GM23338 (cell line): ENCODE results near the gene AKR1B1. TPM values are rescaled to one million over a fixed set of nuclear protein-coding genes. Genes with fewer than 3 reads are reported as not detected.

ENCODE experiments used
- ATAC-seq: fragments of 200-7000 bp; cut with Tn5 transposase; 3 replicates; pipeline ENCODE4 v1.9.1; 2020
- DNase-seq: peaks from one replicate; pipeline ENCODE4 v3.0.0-alpha.2; 2015; ENCODE audit warnings: low spot score
- H2AFZ ChIP-seq: fragments of 200-600 bp; sonication (generic); 2 replicates; pipeline ENCODE4 v1.8.0; 2016; ENCODE audit warnings: antibody characterized with exemption, mild to moderate bottlenecking, moderate library complexity
- H3F3A ChIP-seq: fragments of 200-600 bp; sonication (generic); replicated peaks from 2 replicates; pipeline ENCODE4 v1.8.0; 2017; ENCODE audit warnings: antibody characterized with exemption, mixed run types, low read depth
- H3K27ac ChIP-seq: fragments of 200-600 bp; sonication (generic); 2 replicates; pipeline ENCODE4 v1.6.1; 2016; ENCODE audit warnings: low read depth
- H3K27me3 ChIP-seq: fragments of 200-600 bp; sonication (generic); 2 replicates; pipeline ENCODE4 v1.8.0; 2016; ENCODE audit warnings: mild to moderate bottlenecking, mixed run types, moderate library complexity; ENCODE audit not compliant: insufficient read depth
- H3K36me3 ChIP-seq: fragments of 200-600 bp; sonication (generic); 2 replicates; pipeline ENCODE4 v1.8.0; 2016; ENCODE audit warnings: mild to moderate bottlenecking; ENCODE audit not compliant: insufficient read depth
- H3K4me1 ChIP-seq: fragments of 200-600 bp; sonication (generic); 2 replicates; pipeline ENCODE4 v1.8.0; 2016; ENCODE audit warnings: mild to moderate bottlenecking, moderate library complexity; ENCODE audit not compliant: insufficient read depth
- H3K4me2 ChIP-seq: fragments of 200-600 bp; sonication (generic); 2 replicates; pipeline ENCODE4 v1.7.1; 2017; ENCODE audit warnings: mixed run types
- H3K4me3 ChIP-seq: fragments of 200-600 bp; sonication (generic); 2 replicates; pipeline ENCODE4 v1.6.1; 2016; ENCODE audit warnings: mixed run types
- H3K79me2 ChIP-seq: fragments of 200-600 bp; sonication (generic); replicated peaks from 2 replicates; pipeline ENCODE4 v1.8.0; 2017; ENCODE audit warnings: mild to moderate bottlenecking; ENCODE audit not compliant: insufficient read depth
- H3K9me2 ChIP-seq: fragments of 200-600 bp; sonication (generic); 2 replicates; pipeline ENCODE4 v1.8.0; 2017; ENCODE audit not compliant: insufficient read depth
- H4K20me1 ChIP-seq: fragments of 200-600 bp; sonication (generic); replicated peaks from 2 replicates; pipeline ENCODE4 v1.8.0; 2017; ENCODE audit warnings: mild to moderate bottlenecking; ENCODE audit not compliant: insufficient read depth
- H3K27ac Mint-ChIP-seq: 2 replicates; pipeline ENCODE4 v1.8.0; 2020; ENCODE audit warnings: inconsistent platforms, mild to moderate bottlenecking, moderate library complexity, mixed read lengths
- H3K27me3 Mint-ChIP-seq: 3 replicates; pipeline ENCODE4 v1.8.0; 2022; ENCODE audit warnings: low read depth, mild to moderate bottlenecking, moderate library complexity, mixed read lengths, inconsistent platforms; ENCODE audit not compliant: insufficient read depth, poor library complexity
- H3K36me3 Mint-ChIP-seq: 3 replicates; pipeline ENCODE4 v1.8.0; 2021; ENCODE audit warnings: low read depth, mild to moderate bottlenecking, inconsistent platforms, moderate library complexity, mixed read lengths
- H3K4me1 Mint-ChIP-seq: 3 replicates; pipeline ENCODE4 v1.8.0; 2020; ENCODE audit warnings: mild to moderate bottlenecking, inconsistent platforms, mixed read lengths
- H3K4me3 Mint-ChIP-seq: 3 replicates; pipeline ENCODE4 v1.8.0; 2021; ENCODE audit warnings: moderate library complexity, mild to moderate bottlenecking, inconsistent platforms, mixed read lengths
- H3K9me3 Mint-ChIP-seq: 3 replicates; pipeline ENCODE4 v1.8.0; 2020; ENCODE audit warnings: moderate library complexity, mild to moderate bottlenecking, inconsistent platforms, mixed read lengths
- CREB1 ChIP-seq: fragments of 250-450 bp; sonication (Bioruptor Pico); IDR thresholded peaks from 2 replicates; pipeline ENCODE4 v1.5.0; 2020; ENCODE audit warnings: low read depth, mild to moderate bottlenecking, moderate library complexity
- EZH2 ChIP-seq: fragments of 200-600 bp; sonication (generic); IDR thresholded peaks from one replicate; pipeline ENCODE4 v1.8.0; 2017; ENCODE audit warnings: antibody characterized with exemption, mild to moderate bottlenecking, low read depth; ENCODE audit not compliant: unreplicated experiment
- NANOG ChIP-seq: IDR thresholded peaks from 2 replicates; pipeline ENCODE4 v1.6.1; 2016; ENCODE audit warnings: antibody characterized with exemption, borderline replicate concordance
- POLR2AphosphoS5 ChIP-seq: IDR thresholded peaks from 2 replicates; pipeline ENCODE4 v1.6.1; 2016; ENCODE audit warnings: antibody characterized with exemption, low read depth
- STAT1 ChIP-seq: IDR thresholded peaks from one replicate; pipeline ENCODE4 v1.6.1; 2016; ENCODE audit warnings: antibody characterized with exemption; ENCODE audit not compliant: unreplicated experiment
- ZNF114 ChIP-seq: fragments of 250-450 bp; sonication (Bioruptor Pico); IDR thresholded peaks from 2 replicates; pipeline ENCODE4 v1.5.0; 2020; ENCODE audit warnings: mild to moderate bottlenecking, moderate library complexity
- ZNF331 ChIP-seq: fragments of 250-450 bp; sonication (Bioruptor Pico); IDR thresholded peaks from 2 replicates; pipeline ENCODE4 v1.5.0; 2020; ENCODE audit warnings: low read depth, mild to moderate bottlenecking, moderate library complexity
- polyA plus RNA-seq: library from polyadenylated mRNA; unstranded; fragments of >200 nt; fragmentation: Nextera tagmentation; extraction: Ambion mirVana; gene quantifications from 2 replicates; pipeline ENCODE4 v1.2.1, GENCODE V29; 2016
- total RNA-seq: library from RNA; depleted of rRNA; stranded (reverse); fragments of >200 nt; shearing (Covaris generic); gene quantifications from 2 replicates; pipeline ENCODE4 v1.2.3, GENCODE V29; 2014
- TF ChIP-seq, protein P1 (sequence below), 2 experiments: fragments of 200-600 bp in 1 of 2; sonication (generic) in 1 of 2; conservative IDR thresholded peaks; 2 replicates each; pipeline versions ENCODE4 v1.5.1 to v1.6.1; 2016 to 2017; ENCODE audit warnings: antibody characterized with exemption in 2 of 2, low read depth in 2 of 2, mild to moderate bottlenecking in 2 of 2, moderate library complexity in 1 of 2
- TF ChIP-seq, protein P2 (sequence below): IDR thresholded peaks from one replicate; pipeline ENCODE4 v1.6.1; 2018; ENCODE audit warnings: antibody characterized with exemption; ENCODE audit not compliant: unreplicated experiment

AKR1B1 gene
- total and polyA plus RNA-seq, 2 experiments from 2014 or later, result 132 to 154 TPM

DNA sequence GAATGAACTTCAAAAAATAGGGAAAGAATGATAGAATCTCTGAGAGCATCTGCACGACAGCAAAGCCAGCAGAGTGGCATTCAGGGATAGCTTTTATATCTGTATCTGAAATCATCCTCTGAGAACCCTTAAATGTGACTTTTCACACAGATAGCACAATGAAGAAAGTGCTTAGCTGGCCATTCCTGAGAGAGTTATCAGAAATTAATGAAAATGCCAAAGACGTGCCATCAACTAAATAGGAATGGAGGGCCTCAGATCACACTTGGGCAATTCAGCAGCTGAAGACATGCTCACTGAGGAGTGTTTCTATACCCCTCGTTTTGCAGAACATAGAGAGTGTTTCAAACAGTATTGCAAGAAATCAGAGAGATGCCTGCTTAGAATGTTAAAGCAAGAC lies 51.6 kb downstream of the AKR1B1 start:
- H3K4me1 Mint-ChIP-seq, result peaks cover 11% of the 10 kb centered on the region; the same call in 2 of the 3 replicates
- ATAC-seq, result no peak
- no peaks in the 10 kb centered on the region; the same call in 1 of the 2 replicates for H3K36me3 ChIP-seq
- H2AFZ ChIP-seq, result no peak overlapping the region; the same call in 1 of the 2 replicates
- no peaks in the 10 kb centered on the region for H4K20me1 ChIP-seq
- H3K4me3 ChIP-seq, result no peak overlapping the region
- no peak overlapping the region for H3K27ac ChIP-seq
- no peaks in the 10 kb centered on the region for H3K79me2 ChIP-seq
- no peaks in the 10 kb centered on the region for H3K27me3 Mint-ChIP-seq
- H3F3A ChIP-seq, result no peaks in the 10 kb centered on the region
- no peak overlapping the region for H3K4me3 Mint-ChIP-seq
- H3K36me3 Mint-ChIP-seq, result no peaks in the 10 kb centered on the region
- DNase-seq, result no peak
- TF ChIP-seq, protein P1, sequence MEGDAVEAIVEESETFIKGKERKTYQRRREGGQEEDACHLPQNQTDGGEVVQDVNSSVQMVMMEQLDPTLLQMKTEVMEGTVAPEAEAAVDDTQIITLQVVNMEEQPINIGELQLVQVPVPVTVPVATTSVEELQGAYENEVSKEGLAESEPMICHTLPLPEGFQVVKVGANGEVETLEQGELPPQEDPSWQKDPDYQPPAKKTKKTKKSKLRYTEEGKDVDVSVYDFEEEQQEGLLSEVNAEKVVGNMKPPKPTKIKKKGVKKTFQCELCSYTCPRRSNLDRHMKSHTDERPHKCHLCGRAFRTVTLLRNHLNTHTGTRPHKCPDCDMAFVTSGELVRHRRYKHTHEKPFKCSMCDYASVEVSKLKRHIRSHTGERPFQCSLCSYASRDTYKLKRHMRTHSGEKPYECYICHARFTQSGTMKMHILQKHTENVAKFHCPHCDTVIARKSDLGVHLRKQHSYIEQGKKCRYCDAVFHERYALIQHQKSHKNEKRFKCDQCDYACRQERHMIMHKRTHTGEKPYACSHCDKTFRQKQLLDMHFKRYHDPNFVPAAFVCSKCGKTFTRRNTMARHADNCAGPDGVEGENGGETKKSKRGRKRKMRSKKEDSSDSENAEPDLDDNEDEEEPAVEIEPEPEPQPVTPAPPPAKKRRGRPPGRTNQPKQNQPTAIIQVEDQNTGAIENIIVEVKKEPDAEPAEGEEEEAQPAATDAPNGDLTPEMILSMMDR (conservative IDR thresholded peaks at IDR 0.05; ENCODE audit: low read depth in 2 of 2), result no peak
- TF ChIP-seq POLR2AphosphoS5, result no peak
- no peak for TF ChIP-seq ZNF114 (CRISPR knock-in tag)
- no peak for TF ChIP-seq STAT1
- TF ChIP-seq CREB1, result no peak
- no peak for TF ChIP-seq ZNF331
- TF ChIP-seq, protein P2, sequence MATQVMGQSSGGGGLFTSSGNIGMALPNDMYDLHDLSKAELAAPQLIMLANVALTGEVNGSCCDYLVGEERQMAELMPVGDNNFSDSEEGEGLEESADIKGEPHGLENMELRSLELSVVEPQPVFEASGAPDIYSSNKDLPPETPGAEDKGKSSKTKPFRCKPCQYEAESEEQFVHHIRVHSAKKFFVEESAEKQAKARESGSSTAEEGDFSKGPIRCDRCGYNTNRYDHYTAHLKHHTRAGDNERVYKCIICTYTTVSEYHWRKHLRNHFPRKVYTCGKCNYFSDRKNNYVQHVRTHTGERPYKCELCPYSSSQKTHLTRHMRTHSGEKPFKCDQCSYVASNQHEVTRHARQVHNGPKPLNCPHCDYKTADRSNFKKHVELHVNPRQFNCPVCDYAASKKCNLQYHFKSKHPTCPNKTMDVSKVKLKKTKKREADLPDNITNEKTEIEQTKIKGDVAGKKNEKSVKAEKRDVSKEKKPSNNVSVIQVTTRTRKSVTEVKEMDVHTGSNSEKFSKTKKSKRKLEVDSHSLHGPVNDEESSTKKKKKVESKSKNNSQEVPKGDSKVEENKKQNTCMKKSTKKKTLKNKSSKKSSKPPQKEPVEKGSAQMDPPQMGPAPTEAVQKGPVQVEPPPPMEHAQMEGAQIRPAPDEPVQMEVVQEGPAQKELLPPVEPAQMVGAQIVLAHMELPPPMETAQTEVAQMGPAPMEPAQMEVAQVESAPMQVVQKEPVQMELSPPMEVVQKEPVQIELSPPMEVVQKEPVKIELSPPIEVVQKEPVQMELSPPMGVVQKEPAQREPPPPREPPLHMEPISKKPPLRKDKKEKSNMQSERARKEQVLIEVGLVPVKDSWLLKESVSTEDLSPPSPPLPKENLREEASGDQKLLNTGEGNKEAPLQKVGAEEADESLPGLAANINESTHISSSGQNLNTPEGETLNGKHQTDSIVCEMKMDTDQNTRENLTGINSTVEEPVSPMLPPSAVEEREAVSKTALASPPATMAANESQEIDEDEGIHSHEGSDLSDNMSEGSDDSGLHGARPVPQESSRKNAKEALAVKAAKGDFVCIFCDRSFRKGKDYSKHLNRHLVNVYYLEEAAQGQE, result no peak
- TF ChIP-seq NANOG, result no peak
- TF ChIP-seq EZH2, result no peak
- no peak overlapping the region for H3K4me2 ChIP-seq
- H3K9me2 ChIP-seq, result peaks cover 7% of the 10 kb centered on the region; the same call in 1 of the 2 replicates
- H3K27me3 ChIP-seq, result no peaks in the 10 kb centered on the region
- no peaks in the 10 kb centered on the region for H3K4me1 ChIP-seq
- no peaks in the 10 kb centered on the region for H3K9me3 Mint-ChIP-seq
- H3K27ac Mint-ChIP-seq, result no peak overlapping the region

DNA sequence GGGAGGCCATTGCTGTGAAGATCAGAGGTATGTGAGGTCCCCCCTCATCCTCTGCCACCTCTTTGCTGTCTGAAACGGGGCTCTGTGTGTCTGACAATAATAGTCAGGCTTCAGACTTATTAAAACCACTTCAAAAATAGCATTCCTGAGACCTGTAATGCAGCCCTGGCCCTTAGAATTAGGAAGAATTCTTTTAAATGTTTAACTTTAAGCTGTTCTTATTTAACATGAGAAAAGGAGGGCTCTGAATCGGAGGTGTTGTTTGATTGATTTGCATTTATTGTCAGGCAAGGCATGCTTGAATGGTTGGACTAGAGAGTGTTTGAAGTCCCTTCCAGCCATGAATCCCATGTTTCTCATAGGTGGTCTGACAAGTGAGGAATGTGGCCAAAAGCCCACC lies 52.5 kb downstream of the AKR1B1 start:
- Histone ChIP-seq H2AFZ (no peak overlapping the region), H3K27ac (no peak overlapping the region), H3K4me2 (no peak overlapping the region), H4K20me1 (no peaks in the 10 kb centered on the region), H3K36me3 (no peaks in the 10 kb centered on the region; the same call in 1 of the 2 replicates), H3K27me3 (no peaks in the 10 kb centered on the region), H3K9me2 (peaks cover 10% of the 10 kb centered on the region; the same call in 1 of the 2 replicates), H3K79me2 (no peaks in the 10 kb centered on the region), H3F3A (no peaks in the 10 kb centered on the region), H3K4me1 (no peaks in the 10 kb centered on the region), H3K4me3 (no peak overlapping the region)
- H3K36me3 Mint-ChIP-seq, result no peaks in the 10 kb centered on the region
- peaks cover 11% of the 10 kb centered on the region; the same call in 2 of the 3 replicates for H3K4me1 Mint-ChIP-seq
- H3K27me3 Mint-ChIP-seq, result no peaks in the 10 kb centered on the region
- no peaks in the 10 kb centered on the region for H3K9me3 Mint-ChIP-seq
- no peak overlapping the region for H3K27ac Mint-ChIP-seq
- no peak for TF ChIP-seq CREB1
- TF ChIP-seq ZNF114 (CRISPR knock-in tag), result no peak
- ATAC-seq (no peak), DNase-seq (peak; percentile 21)
- H3K4me3 Mint-ChIP-seq, result no peak overlapping the region
